Type B pancreatic cell (in vitro differentiated cells): ENCODE measurements around the gene ANKRD1. TPM values are rescaled to one million over a fixed set of nuclear protein-coding genes. Genes with fewer than 3 reads are reported as not detected.
"Not testable (repeated sequence)": the region's sequence is repeated elsewhere in the genome, so short reads cannot be mapped to it uniquely, and the experiment has no call there.

ENCODE experiments used
- DNase-seq: peaks from one replicate; pipeline ENCODE4 v3.0.0; 2021; ENCODE audit warnings: mixed read lengths; ENCODE audit not compliant: unreplicated experiment; ENCODE audit errors: extremely low spot score
- H3K27ac Mint-ChIP-seq: 2 replicates; pipeline ENCODE4 v1.8.0; 2021; ENCODE audit warnings: mild to moderate bottlenecking, mixed read lengths
- H3K27me3 Mint-ChIP-seq: 2 replicates; pipeline ENCODE4 v1.8.0; 2021; ENCODE audit warnings: mixed read lengths
- H3K36me3 Mint-ChIP-seq: 2 replicates; pipeline ENCODE4 v1.8.0; 2021; ENCODE audit warnings: mixed read lengths
- H3K4me1 Mint-ChIP-seq: one replicate; pipeline ENCODE4 v1.8.0; 2021; ENCODE audit warnings: mixed read lengths; ENCODE audit not compliant: unreplicated experiment
- H3K4me3 Mint-ChIP-seq: 2 replicates; pipeline ENCODE4 v1.8.0; 2021; ENCODE audit warnings: mild to moderate bottlenecking, mixed read lengths
- H3K9me3 Mint-ChIP-seq: 2 replicates; pipeline ENCODE4 v1.8.0; 2021; ENCODE audit warnings: mixed read lengths
- CTCF ChIP-seq: fragments of 200-600 bp; sonication (generic); conservative IDR thresholded peaks from 2 replicates; pipeline ENCODE4 v1.5.0; 2021; ENCODE audit warnings: antibody characterized with exemption, mild to moderate bottlenecking
- total RNA-seq: library from RNA; stranded (reverse); gene quantifications from 2 replicates; pipeline ENCODE4 v1.2.1, GENCODE V29; 2021; ENCODE audit warnings: low replicate concordance

The ANKRD1 gene
- total RNA-seq, 1 donor from 2014 or later = 3.3 TPM

- no peaks in the 10 kb centered on the region for H3K36me3 Mint-ChIP-seq
- no peak overlapping the region for H3K4me3 Mint-ChIP-seq
- H3K27ac Mint-ChIP-seq = no peak overlapping the region
- H3K4me1 Mint-ChIP-seq = no peaks in the 10 kb centered on the region
- peaks cover 13% of the 10 kb centered on the region for H3K27me3 Mint-ChIP-seq
- no peak for DNase-seq
- no peaks in the 10 kb centered on the region for H3K9me3 Mint-ChIP-seq
- no peak for TF ChIP-seq CTCF
Measured at GRCh38 chr10:90958781-90959180, 37.9 kb upstream of the ANKRD1 start.

DNA sequence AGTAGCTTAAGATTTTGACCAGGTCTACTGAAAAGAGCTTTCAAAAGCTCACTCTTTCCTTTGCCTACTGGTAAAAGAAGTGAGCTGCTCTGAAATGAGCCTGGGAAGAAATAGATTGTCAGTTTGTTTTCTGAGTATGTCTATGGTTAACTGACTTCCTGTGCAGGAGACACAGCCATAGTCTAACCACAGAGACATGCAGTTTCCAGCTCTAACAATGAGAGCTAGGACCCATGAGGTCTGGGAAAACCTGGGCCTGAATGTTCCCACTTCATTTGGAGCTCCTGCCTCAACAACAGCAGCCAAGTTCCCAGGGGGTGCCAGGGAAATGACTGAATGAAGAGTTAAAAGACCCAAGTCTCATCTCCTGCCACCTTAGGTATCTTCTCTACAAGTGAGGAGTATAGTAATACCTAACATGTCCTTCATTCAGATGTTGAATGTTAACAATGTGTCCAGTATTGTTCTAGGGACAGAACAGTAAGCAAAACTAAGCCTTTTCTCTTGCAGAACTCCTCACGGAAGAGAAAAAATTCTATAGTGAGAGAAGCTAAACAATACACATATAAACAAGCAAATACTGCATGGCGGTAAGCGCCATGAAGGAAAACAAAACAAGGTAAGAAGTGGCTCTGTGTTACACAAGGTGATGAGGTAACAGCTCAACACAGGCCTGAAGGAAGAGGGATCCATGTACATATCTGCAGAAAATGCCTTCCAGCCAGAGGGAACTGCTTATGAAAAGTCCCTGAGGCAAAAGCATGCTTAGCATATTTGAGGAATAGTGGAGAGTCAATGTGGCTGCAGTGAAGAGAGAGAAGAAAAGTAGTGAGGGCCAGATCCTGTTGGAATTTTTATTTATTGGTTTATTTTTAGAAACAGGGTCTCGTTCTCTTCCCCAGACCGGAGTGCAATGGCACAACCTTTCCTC is 26.4 kb upstream of the ANKRD1 start:
- no peak overlapping the region for H3K27ac Mint-ChIP-seq
- no peak for DNase-seq
- H3K4me3 Mint-ChIP-seq = no peak overlapping the region
- no peaks in the 10 kb centered on the region for H3K36me3 Mint-ChIP-seq
- no peak for TF ChIP-seq CTCF
- H3K9me3 Mint-ChIP-seq = no peaks in the 10 kb centered on the region
- H3K27me3 Mint-ChIP-seq = peaks cover 9% of the 10 kb centered on the region
- no peaks in the 10 kb centered on the region for H3K4me1 Mint-ChIP-seq

DNA sequence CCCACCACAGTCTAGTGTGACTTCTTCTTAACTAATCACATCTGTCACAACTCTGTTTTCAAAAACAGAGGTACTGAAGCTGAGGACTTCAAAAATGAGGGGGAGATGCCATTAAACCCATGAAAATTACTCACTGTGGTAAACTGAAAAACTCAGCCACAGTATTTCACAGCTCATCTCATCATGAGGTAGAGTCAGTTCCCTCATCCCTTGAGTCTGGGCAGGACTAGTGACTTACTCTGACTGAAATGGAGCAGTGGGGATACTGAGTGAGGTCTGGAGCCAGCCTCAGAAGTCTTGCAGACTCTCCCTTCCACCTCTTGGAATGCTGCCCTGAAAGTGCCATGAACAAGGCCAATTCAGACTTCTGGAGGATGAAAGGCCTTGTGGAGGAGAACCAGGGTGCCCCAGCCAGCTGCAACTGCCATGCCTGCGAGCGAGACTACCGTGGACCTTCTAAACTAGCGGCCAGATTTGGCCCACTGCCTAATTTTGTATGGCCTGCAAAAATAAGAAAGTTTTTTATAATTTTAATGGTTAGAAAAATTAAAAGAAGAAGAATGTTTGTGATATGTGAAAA is 24.7 kb upstream of the ANKRD1 start:
- Mint-ChIP-seq H3K4me3 (no peak overlapping the region), H3K27me3 (peaks cover 7% of the 10 kb centered on the region), H3K27ac (no peak overlapping the region), H3K4me1 (no peaks in the 10 kb centered on the region), H3K9me3 (no peaks in the 10 kb centered on the region), H3K36me3 (no peaks in the 10 kb centered on the region)
- no peak for TF ChIP-seq CTCF
- no peak for DNase-seq

DNA sequence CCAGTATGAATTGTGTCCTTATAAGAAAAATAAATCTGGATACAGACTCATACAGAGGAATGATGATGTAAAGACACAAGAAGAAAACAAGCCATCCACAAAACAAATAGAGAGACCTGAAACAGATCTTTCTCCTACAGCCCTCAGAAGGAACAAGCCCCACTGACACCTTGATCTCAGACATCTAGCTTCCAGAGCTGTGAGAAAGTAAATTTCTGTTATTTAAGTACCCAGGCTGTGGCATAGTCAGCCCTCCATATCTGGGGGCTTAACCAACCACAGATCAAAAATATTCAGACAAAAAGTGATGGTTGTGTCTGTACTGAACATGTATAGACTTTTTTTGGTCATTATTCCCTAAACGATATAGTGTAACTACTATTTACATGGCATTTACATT is 23.9 kb upstream of the ANKRD1 start:
- Mint-ChIP-seq H3K27ac (no peak overlapping the region), H3K4me3 (no peak overlapping the region), H3K36me3 (no peaks in the 10 kb centered on the region), H3K4me1 (no peaks in the 10 kb centered on the region), H3K9me3 (no peaks in the 10 kb centered on the region), H3K27me3 (peaks cover 7% of the 10 kb centered on the region)
- TF ChIP-seq CTCF = no peak
- DNase-seq = no peak

- not testable (repeated sequence) for H3K27ac Mint-ChIP-seq, H3K36me3 Mint-ChIP-seq, H3K4me3 Mint-ChIP-seq, H3K27me3 Mint-ChIP-seq, H3K9me3 Mint-ChIP-seq, DNase-seq, H3K4me1 Mint-ChIP-seq
Measured at GRCh38 chr10:90942980-90943379, 22.1 kb upstream of the ANKRD1 start.

GRCh38 chr10:90939648-90940047 is 18.8 kb upstream of the ANKRD1 start:
- TF ChIP-seq CTCF = no peak
- Mint-ChIP-seq H3K4me3 (no peak overlapping the region), H3K9me3 (no peaks in the 10 kb centered on the region), H3K27ac (no peak overlapping the region), H3K4me1 (peaks cover 6% of the 10 kb centered on the region), H3K36me3 (no peaks in the 10 kb centered on the region), H3K27me3 (peaks cover 9% of the 10 kb centered on the region)
- no peak for DNase-seq
